Activated CD8-positive, alpha-beta memory T cell treated with anti-CD3 and anti-CD28 coated beads for 1 hour (primary cell): ENCODE measurements around the gene OSBP2.
A peak's percentile ranks its signal among the peaks of the same experiment; 100 is the strongest.
"Not testable (repeated sequence)": the region's sequence is repeated elsewhere in the genome, so short reads cannot be mapped to it uniquely, and the experiment has no call there.

Experiments
- DNase-seq, 2 donors: peaks; one replicate each; pipeline ENCODE4 v3.0.0-alpha.2; 2020; ENCODE audit warnings: low read depth in 1 of 2; ENCODE audit errors: extremely low read depth in 1 of 2

OSBP2 gene

DNA sequence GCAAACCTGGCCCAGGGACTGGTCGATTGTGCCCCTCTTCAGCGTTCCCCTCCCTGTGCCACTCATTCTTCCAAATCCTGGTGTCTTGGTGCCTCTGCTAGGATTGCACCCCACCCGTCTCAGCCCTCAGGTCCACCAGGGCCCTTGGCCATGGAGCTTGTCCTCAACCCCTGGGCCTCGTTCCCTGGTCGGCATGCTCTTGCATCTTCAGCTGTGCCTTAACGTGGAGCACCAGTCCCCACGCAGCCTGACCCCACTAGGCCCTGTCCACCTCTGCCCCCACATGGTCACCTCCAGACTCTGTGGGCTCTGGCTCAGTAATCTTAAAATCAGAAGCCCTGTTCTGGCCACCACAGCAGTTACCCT is 61.1 kb downstream of the OSBP2 start:
- no peak for DNase-seq

DNA sequence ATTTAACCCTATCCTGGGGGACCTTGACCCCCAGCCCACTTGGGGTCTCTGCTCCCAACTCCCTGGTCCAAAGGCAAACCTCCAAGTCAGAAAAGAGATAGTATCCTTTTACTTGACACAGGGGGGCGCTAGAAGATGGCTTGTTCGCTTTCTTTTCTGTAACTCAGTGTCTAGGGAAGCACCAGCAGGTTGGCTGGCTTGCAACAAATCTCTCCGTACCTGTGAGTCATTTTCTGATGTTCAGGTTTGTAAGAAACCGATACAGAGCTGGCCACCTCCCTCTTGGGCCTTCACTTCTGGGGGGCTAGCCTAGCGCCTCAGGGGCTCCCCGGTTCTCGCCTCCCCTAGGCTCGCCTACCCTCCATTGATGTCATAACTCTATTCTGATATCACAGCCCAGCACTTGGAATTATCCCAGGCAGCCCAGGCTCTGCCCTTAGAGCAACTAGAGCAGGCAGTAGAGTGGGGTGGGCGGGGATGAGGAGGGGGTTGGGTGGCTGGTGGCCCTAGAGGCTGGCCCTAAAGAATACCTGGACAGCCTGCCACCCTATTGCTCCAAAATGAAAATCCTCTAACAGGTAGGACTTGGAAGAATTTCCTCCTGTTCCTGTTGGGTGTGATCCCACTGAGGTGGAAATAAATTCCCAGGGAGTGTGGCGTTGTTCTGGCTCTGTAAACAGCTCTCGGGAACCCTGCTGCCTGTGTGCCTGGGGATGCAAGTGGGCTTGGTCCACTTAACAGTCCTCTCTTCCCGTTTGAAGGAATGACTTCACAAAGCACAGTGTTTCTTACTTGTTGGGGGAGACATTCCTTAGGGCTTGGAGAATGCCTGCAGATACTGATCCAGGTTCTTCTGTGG is 69.4 kb downstream of the OSBP2 start:
- DNase-seq: peak in 1 of 2 donors; percentile 8

DNA sequence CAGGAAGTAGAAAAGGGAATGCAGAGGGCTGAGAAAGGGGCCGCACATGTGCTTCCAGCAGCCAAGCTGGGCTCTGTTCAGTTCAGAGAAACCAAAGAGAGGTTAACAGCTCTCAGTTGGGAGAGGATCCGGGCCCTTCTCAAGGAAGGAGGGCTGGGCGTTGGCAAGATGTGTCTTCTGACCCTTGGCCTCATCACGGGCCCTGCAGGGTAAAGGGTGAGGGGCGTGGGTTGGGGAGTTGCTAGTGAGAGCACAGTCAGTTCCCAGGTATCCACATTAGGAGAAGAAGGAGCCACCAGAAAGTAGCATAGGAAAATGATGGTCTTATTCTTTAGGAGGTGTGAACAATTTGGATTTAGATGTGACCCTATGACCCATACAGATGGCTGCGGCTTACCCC is 73.0 kb downstream of the OSBP2 start:
- DNase-seq: no peak

DNA sequence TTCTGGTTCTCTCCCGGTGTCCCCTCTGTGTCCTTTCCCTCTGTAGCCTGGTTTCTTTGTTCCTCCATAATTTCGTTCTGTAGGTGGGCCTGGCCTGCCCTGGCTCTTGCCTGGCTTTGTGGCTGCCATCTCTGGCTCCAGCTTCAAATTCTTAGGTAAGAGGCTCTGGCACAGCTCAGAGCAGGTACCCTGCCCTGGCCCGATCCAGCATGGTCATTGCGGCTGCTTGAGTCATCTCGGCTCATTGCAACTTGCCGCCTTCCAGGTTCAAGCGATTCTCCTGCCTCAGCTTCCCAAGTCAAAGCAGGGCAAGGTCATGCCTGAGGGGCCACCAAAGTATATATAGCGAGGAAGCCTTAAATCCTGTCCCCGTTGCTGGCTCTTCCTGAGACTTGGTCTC is 76.0 kb downstream of the OSBP2 start:
- DNase-seq: no peak

DNA sequence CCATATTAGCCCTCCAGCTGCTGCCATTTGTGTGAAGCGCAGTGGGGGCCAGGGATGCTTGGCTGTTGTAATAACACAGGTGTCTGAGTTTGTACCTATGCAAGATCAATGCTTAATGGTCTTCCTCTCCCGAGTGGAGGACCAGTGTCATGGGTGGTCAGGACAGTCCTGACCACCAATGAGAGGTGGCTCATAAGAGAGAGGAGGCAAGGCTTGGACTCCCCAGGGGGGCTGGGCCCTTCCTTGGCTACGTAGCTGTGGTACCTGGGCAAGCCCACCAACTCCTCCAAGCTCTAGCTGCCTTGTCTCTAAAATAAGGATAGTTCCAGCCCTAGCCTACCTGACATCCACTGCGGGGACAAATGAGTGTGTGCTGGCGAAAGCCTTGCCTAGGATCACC is 79.2 kb downstream of the OSBP2 start:
- DNase-seq: no peak

DNA sequence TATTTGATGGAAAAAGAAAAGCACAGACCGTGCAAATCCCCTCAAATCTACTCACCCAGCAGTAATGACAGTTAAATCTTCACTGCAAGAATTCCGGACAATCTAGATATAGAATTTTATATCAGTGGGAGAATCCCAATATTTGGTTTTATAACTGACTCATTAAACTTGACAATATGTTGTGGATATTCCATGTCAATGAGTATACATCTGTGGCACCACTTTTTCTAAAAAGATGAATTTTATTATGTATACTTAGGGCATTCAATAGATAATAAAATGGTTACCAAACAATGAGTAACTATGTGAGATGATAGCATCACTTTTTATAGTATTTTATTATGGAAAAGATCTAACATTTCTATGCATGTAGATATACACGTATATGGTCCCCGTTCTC is 79.9 kb downstream of the OSBP2 start:
- no peak for DNase-seq

DNA sequence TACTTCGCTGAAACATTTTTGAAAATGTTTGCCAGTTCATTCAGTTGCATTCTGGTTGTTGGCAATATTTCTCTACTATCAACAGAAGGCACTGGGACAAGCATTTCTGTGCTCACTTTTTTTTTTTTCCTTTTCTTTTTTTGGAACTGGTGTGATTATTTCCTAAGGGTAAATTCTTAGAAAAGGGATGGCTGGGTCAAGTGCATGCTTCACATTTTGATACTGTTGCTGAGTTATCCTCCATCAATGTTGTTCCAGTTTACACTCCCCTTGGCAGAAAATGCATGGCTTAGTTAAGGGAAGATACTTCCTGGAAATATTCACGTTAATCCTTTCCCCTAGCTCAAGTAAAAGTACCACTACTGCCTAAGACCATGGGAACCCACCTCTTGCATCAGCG is 81.8 kb downstream of the OSBP2 start:
- no peak for DNase-seq

DNA sequence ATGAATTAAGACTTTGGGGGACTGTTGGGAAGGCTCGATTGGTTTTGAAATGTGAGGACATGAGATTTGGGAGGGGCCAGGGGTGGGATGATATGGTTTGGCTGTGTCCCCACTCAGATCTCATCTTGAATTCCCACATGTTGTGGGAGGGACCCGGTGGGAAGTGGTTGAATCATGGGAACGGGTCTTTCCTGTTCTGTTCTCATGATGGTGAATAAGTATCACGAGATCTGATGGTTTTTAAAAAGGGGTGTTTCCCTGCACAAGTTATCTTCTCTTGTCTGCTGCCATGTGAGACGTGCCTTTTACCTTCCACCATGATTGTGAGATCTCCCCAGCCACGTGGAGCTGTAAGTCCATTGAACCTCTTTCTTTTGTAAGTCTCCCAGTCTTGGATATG is 82.5 kb downstream of the OSBP2 start:
- DNase-seq: not testable (repeated sequence)

- no peak for DNase-seq
These were observed 82.9 kb downstream of the OSBP2 start for GRCh38 chr22:30777587-30777986.

DNA sequence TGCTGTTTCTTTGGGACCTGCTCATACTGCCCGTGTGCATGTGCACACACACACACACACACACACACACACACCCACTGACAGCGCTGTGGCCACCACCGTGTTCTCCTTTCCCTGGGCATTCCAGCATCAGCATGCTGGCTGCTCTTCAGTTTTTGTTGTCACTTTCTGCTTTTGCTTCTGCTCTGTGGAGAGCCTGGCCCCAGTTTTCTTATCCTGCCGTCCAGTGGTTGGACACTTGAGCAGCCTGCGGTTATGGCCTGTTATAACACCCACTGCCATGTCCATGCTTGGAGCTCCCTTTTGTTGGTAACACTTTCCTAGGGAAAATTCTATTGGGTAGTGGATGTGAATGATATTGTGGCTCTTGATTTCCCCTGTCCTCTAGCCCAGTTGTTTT is 83.6 kb downstream of the OSBP2 start:
- DNase-seq: no peak

GRCh38 chr22:30780026-30780425 is 85.4 kb downstream of the OSBP2 start:
- DNase-seq: no peak

DNA sequence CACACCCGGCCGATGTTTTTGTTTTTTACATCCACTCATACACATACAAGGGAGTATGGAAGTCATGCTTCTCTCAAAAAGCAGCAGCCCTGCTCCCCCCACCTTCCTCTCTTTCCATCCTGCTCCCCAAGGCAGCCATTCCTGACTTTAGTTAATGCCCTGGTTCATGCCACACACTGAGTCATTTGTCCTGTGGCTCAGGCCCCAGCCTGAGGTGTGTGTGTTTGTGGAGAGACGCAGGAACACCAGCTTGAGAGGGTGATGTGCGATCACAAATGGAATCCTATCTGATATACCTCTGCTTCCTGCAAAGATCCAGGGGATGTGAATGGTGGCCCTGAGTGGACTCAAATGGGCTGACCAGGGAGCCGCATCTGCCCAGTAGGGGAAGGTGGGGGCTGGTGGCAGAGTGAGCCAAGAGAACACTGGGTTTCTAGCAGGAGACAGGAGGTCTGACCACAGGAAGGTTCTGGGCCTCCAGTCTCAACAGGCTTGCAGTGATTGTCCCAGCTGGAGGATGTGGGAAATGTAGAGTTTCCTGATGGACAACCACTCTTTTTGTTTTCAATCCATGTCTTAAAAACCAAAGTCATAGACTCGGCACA is 86.7 kb downstream of the OSBP2 start:
- no peak for DNase-seq

- DNase-seq: no peak
These were observed 87.9 kb downstream of the OSBP2 start for GRCh38 chr22:30782613-30783012.

DNA sequence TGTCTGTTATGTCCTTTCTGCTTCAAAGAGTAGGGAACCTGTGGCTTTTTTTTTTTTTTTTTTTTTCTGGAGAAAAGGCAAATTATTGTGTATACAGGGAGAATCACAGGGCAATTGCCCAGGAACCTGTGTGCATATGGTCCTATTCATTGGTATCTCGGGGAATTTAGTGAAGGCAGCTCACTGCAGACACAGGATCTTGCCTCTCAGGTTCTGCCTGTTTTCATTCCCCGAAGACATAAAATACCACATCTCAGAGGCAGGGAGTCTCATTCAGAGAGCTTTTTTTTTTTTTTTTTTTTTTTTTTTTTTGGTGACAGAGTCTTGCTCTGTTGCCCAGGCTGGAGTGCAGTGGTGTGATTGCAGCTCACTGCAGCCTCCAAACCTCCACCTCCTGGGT is 88.3 kb downstream of the OSBP2 start:
- no peak for DNase-seq

DNA sequence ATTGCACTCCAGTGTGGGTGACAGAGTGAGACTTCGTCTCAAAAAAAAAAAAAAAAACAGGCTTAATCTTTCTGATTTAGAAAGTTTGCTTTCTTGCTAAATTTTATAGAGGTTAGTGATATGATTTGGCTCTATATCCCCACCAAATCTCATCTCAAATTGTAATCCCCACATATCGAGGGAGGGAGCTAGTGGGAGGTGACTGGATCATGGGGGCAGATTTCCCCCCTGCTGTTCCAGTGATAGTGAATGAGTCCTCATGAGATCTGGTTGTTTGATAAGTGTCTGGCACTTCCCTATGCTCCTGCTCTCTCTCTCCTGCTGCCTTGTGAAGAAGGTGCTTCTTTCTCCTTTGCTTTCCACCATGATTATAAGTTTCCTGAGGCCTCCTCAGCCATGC is 90.9 kb downstream of the OSBP2 start:
- no peak for DNase-seq

GRCh38 chr22:30790366-30790765 is 95.7 kb downstream of the OSBP2 start:
- no peak for DNase-seq

- no peak for DNase-seq
These were observed 97.8 kb downstream of the OSBP2 start for GRCh38 chr22:30792456-30792855.

GRCh38 chr22:30795118-30795517 is 100.4 kb downstream of the OSBP2 start:
- DNase-seq: no peak

DNA sequence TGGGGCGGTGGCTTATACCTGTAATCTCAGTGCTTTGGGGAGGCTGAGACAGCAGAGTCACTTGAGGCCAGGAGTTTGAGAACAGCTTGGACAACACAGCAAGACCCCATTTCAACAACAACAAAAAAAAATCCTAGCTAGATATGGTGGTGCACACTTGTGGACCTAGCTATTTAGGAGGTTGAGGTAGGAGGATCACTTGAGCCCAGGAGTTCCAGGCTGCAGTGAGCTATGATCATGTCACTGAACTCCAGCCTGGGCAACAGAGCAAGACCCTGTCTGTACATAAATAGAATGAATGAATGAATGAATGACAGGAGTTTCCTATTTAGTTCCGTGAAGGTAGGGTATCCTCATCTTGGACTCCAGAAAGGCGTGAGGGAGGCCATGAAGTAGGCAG is 107.0 kb downstream of the OSBP2 start:
- no peak for DNase-seq

- peak in 1 of 2 donors; percentile 24 for DNase-seq
These were observed 107.8 kb downstream of the OSBP2 start for GRCh38 chr22:30802202-30803166.

GRCh38 chr22:30803679-30804078 is 109.0 kb downstream of the OSBP2 start:
- DNase-seq: no peak
